ES-I3 (cell line): ENCODE measurements around the gene RFT1.

Experiments used
- H3K36me3 ChIP-seq: 2 replicates; pipeline ENCODE4 v1.6.1; 2013; ENCODE audit warnings: mild to moderate bottlenecking, low read length, control low read depth, moderate library complexity; ENCODE audit not compliant: insufficient read depth
- H3K4me1 ChIP-seq: 2 replicates; pipeline ENCODE4 v1.6.1; 2013; ENCODE audit warnings: mild to moderate bottlenecking, control low read depth, low read length; ENCODE audit not compliant: insufficient read depth
- H3K9ac ChIP-seq: 2 replicates; pipeline ENCODE4 v1.6.1; 2013; ENCODE audit warnings: low read depth, mild to moderate bottlenecking, low read length, moderate library complexity
- H3K9me3 ChIP-seq: 2 replicates; pipeline ENCODE4 v1.6.1; 2013; ENCODE audit warnings: mild to moderate bottlenecking, low read length, moderate library complexity; ENCODE audit not compliant: control insufficient read depth, insufficient read depth

The RFT1 gene

GRCh38 chr3:53109190-53109589, 21.0 kb downstream of the RFT1 start:
- H3K9ac ChIP-seq = no peak overlapping the region
- no peaks in the 10 kb centered on the region for H3K9me3 ChIP-seq
- H3K36me3 ChIP-seq = no peaks in the 10 kb centered on the region
- no peaks in the 10 kb centered on the region for H3K4me1 ChIP-seq

- Histone ChIP-seq H3K4me1 (no peaks in the 10 kb centered on the region), H3K36me3 (no peaks in the 10 kb centered on the region; the same call in 1 of the 2 replicates), H3K9me3 (no peaks in the 10 kb centered on the region), H3K9ac (no peak overlapping the region)
Observed at GRCh38 chr3:53104762-53105161, 25.5 kb downstream of the RFT1 start.

- Histone ChIP-seq H3K9me3 (no peaks in the 10 kb centered on the region), H3K9ac (no peak overlapping the region), H3K36me3 (no peaks in the 10 kb centered on the region; the same call in 1 of the 2 replicates), H3K4me1 (no peaks in the 10 kb centered on the region)
Observed at GRCh38 chr3:53103397-53104296, 26.6 kb downstream of the RFT1 start.

- Histone ChIP-seq H3K36me3 (no peaks in the 10 kb centered on the region; the same call in 1 of the 2 replicates), H3K9ac (no peak overlapping the region), H3K4me1 (no peaks in the 10 kb centered on the region), H3K9me3 (no peaks in the 10 kb centered on the region)
Observed at GRCh38 chr3:53102601-53103147, 27.6 kb downstream of the RFT1 start.

- H3K36me3 ChIP-seq = peaks cover 6% of the 10 kb centered on the region; the same call in 1 of the 2 replicates
- no peaks in the 10 kb centered on the region for H3K9me3 ChIP-seq
- no peaks in the 10 kb centered on the region for H3K4me1 ChIP-seq
- H3K9ac ChIP-seq = no peak overlapping the region
Observed at GRCh38 chr3:53101956-53102355, 28.3 kb downstream of the RFT1 start.

- no peak overlapping the region for H3K9ac ChIP-seq
- peaks cover 6% of the 10 kb centered on the region; the same call in 1 of the 2 replicates for H3K36me3 ChIP-seq
- H3K4me1 ChIP-seq = no peaks in the 10 kb centered on the region
- no peaks in the 10 kb centered on the region for H3K9me3 ChIP-seq
Observed at GRCh38 chr3:53100818-53101466, 29.3 kb downstream of the RFT1 start.

GRCh38 chr3:53097887-53098286, 32.3 kb downstream of the RFT1 start:
- H3K9me3 ChIP-seq = no peaks in the 10 kb centered on the region

GRCh38 chr3:53092942-53093341, 37.3 kb downstream of the RFT1 start:
- Histone ChIP-seq H3K9me3 (no peaks in the 10 kb centered on the region), H3K4me1 (peaks cover 2% of the 10 kb centered on the region; the same call in 1 of the 2 replicates), H3K9ac (no peak overlapping the region), H3K36me3 (peaks cover 12% of the 10 kb centered on the region; the same call in 1 of the 2 replicates)

More at GRCh38 chr3:53097887-53098286, 32.3 kb downstream of the RFT1 start:
- Histone ChIP-seq H3K4me1 (no peaks in the 10 kb centered on the region), H3K9ac (no peak overlapping the region), H3K36me3 (peaks cover 6% of the 10 kb centered on the region; the same call in 1 of the 2 replicates)

- H3K36me3 ChIP-seq = peaks cover 9% of the 10 kb centered on the region; the same call in 1 of the 2 replicates
- H3K9me3 ChIP-seq = no peaks in the 10 kb centered on the region
- peaks cover 4% of the 10 kb centered on the region; the same call in 1 of the 2 replicates for H3K4me1 ChIP-seq
- H3K9ac ChIP-seq = no peak overlapping the region
Observed at GRCh38 chr3:53092216-53092615, 38.0 kb downstream of the RFT1 start.

GRCh38 chr3:53091011-53091410, 39.2 kb downstream of the RFT1 start:
- H3K4me1 ChIP-seq = peaks cover 4% of the 10 kb centered on the region; the same call in 1 of the 2 replicates
- no peak overlapping the region for H3K9ac ChIP-seq
- peaks cover 6% of the 10 kb centered on the region; the same call in 1 of the 2 replicates for H3K36me3 ChIP-seq
- H3K9me3 ChIP-seq = no peaks in the 10 kb centered on the region

GRCh38 chr3:53089511-53089910, 40.7 kb downstream of the RFT1 start:
- Histone ChIP-seq H3K9ac (no peak overlapping the region), H3K4me1 (peaks cover 4% of the 10 kb centered on the region; the same call in 1 of the 2 replicates), H3K36me3 (peaks cover 6% of the 10 kb centered on the region; the same call in 1 of the 2 replicates), H3K9me3 (no peaks in the 10 kb centered on the region)

GRCh38 chr3:53085476-53085875, 44.8 kb downstream of the RFT1 start:
- Histone ChIP-seq H3K9ac (no peak overlapping the region), H3K36me3 (peaks cover 6% of the 10 kb centered on the region; the same call in 1 of the 2 replicates), H3K9me3 (no peaks in the 10 kb centered on the region), H3K4me1 (peaks cover 4% of the 10 kb centered on the region; the same call in 1 of the 2 replicates)

- Histone ChIP-seq H3K9ac (no peak overlapping the region), H3K9me3 (no peaks in the 10 kb centered on the region), H3K4me1 (peaks cover 4% of the 10 kb centered on the region; the same call in 1 of the 2 replicates), H3K36me3 (no peaks in the 10 kb centered on the region)
Observed at GRCh38 chr3:53084310-53085001, 45.8 kb downstream of the RFT1 start.

- no peak overlapping the region for H3K9ac ChIP-seq
- peaks cover 4% of the 10 kb centered on the region; the same call in 1 of the 2 replicates for H3K4me1 ChIP-seq
- H3K36me3 ChIP-seq = no peaks in the 10 kb centered on the region
- no peaks in the 10 kb centered on the region for H3K9me3 ChIP-seq
Observed at GRCh38 chr3:53083949-53084309, 46.3 kb downstream of the RFT1 start.
